OCI-LY3 (cell line): Measurements from ENCODE around the gene HIPK2.

Experiments
- H2AFZ ChIP-seq: fragments of 200-600, 300-600 bp; shearing (Covaris generic); 2 replicates; pipeline ENCODE4 v1.6.0; 2014; ENCODE audit warnings: antibody characterized with exemption, low read depth, low read length
- H3K27ac ChIP-seq: fragments of 200-600, 300-600 bp; sonication (generic); 2 replicates; pipeline ENCODE4 v1.5.1; 2014; ENCODE audit warnings: mild to moderate bottlenecking, low read length, moderate library complexity, mixed read lengths
- H3K27me3 ChIP-seq: fragments of 200-600, 300-600 bp; sonication (generic); 2 replicates; pipeline ENCODE4 v1.6.1; 2014; ENCODE audit warnings: low read depth, low read length, mixed read lengths
- H3K36me3 ChIP-seq: fragments of 200-600, 300-600 bp; sonication (generic); replicated peaks from 2 replicates; pipeline ENCODE3; 2014; ENCODE audit warnings: low read depth, low read length, mixed read lengths
- H3K4me1 ChIP-seq: fragments of 300-600, 200-600 bp; sonication (generic); 2 replicates; pipeline ENCODE4 v1.6.1; 2014; ENCODE audit warnings: low read length, mixed read lengths
- H3K4me2 ChIP-seq: fragments of 200-600, 300-600 bp; sonication (generic); 2 replicates; pipeline ENCODE4 v1.6.1; 2014; ENCODE audit warnings: low read length, mixed read lengths
- H3K4me3 ChIP-seq: fragments of 300-600, 200-600 bp; sonication (generic); 2 replicates; pipeline ENCODE4 v1.5.1; 2014; ENCODE audit warnings: antibody characterized with exemption, mild to moderate bottlenecking, low read length, moderate library complexity
- H3K79me2 ChIP-seq: fragments of 300-600, 200-600 bp; shearing (Covaris generic); 2 replicates; pipeline ENCODE4 v1.6.1; 2014; ENCODE audit warnings: mild to moderate bottlenecking, low read length, mixed read lengths
- H3K9ac ChIP-seq: fragments of 300-600, 200-600 bp; shearing (Covaris generic); 2 replicates; pipeline ENCODE4 v1.6.0; 2014; ENCODE audit warnings: mild to moderate bottlenecking, low read length, moderate library complexity
- H3K9me3 ChIP-seq: fragments of 200-600, 300-600 bp; shearing (Covaris generic); 2 replicates; pipeline ENCODE4 v1.6.1; 2014; ENCODE audit warnings: low read length, mixed read lengths; ENCODE audit not compliant: insufficient read depth
- H4K20me1 ChIP-seq: fragments of 200-600, 300-600 bp; sonication (generic); 2 replicates; pipeline ENCODE4 v1.6.1; 2016; ENCODE audit warnings: low read length, mixed read lengths; ENCODE audit not compliant: insufficient read depth
- CTCF ChIP-seq: fragments of 200-600, 300-600 bp; sonication (generic); IDR thresholded peaks from 2 replicates; pipeline ENCODE4 v1.5.1; 2014; ENCODE audit warnings: antibody characterized with exemption, low read length, low read depth
- EZH2phosphoT487 ChIP-seq: fragments of 200-600 bp; shearing (Covaris generic); IDR thresholded peaks from 2 replicates; pipeline ENCODE4 v1.6.1; 2018; ENCODE audit warnings: antibody characterized with exemption, mixed run types, low read depth

The HIPK2 gene

GRCh38 chr7:139635526-139636302, 142.1 kb downstream of the HIPK2 start:
- Histone ChIP-seq H3K27ac (no peak overlapping the region), H3K79me2 (no peaks in the 10 kb centered on the region), H3K36me3 (no peaks in the 10 kb centered on the region), H3K9ac (no peak overlapping the region), H3K4me1 (no peaks in the 10 kb centered on the region), H4K20me1 (no peaks in the 10 kb centered on the region), H3K4me3 (no peak overlapping the region), H3K9me3 (no peaks in the 10 kb centered on the region), H2AFZ (no peak overlapping the region), H3K27me3 (0 out of 2 replicates have a peak, but pooled peaks cover 3% of the 10 kb centered on the region), H3K4me2 (no peak overlapping the region)
- TF ChIP-seq CTCF (no peak), EZH2phosphoT487 (no peak)

GRCh38 chr7:139634087-139634486, 143.7 kb downstream of the HIPK2 start:
- Histone ChIP-seq H3K9me3 (no peaks in the 10 kb centered on the region), H3K27me3 (0 out of 2 replicates have a peak, but pooled peaks cover 3% of the 10 kb centered on the region), H4K20me1 (no peaks in the 10 kb centered on the region), H2AFZ (no peak overlapping the region), H3K4me2 (no peak overlapping the region), H3K4me1 (no peaks in the 10 kb centered on the region), H3K27ac (no peak overlapping the region), H3K79me2 (no peaks in the 10 kb centered on the region), H3K36me3 (no peaks in the 10 kb centered on the region), H3K4me3 (no peak overlapping the region), H3K9ac (no peak overlapping the region)
- TF ChIP-seq EZH2phosphoT487 (no peak), CTCF (no peak)

GRCh38 chr7:139631520-139632031, 146.2 kb downstream of the HIPK2 start:
- no peak overlapping the region for H2AFZ ChIP-seq
- no peaks in the 10 kb centered on the region for H3K9me3 ChIP-seq
- no peak overlapping the region for H3K4me2 ChIP-seq
- no peak overlapping the region for H3K9ac ChIP-seq
- no peaks in the 10 kb centered on the region for H4K20me1 ChIP-seq
- H3K27me3 ChIP-seq: 0 out of 2 replicates have a peak, but pooled peaks cover 3% of the 10 kb centered on the region
- no peak overlapping the region for H3K27ac ChIP-seq
- H3K4me1 ChIP-seq: no peaks in the 10 kb centered on the region
- TF ChIP-seq EZH2phosphoT487: no peak
- no peak for TF ChIP-seq CTCF
- no peaks in the 10 kb centered on the region for H3K36me3 ChIP-seq
- H3K4me3 ChIP-seq: no peak overlapping the region
- no peaks in the 10 kb centered on the region for H3K79me2 ChIP-seq

GRCh38 chr7:139630643-139631519, 146.9 kb downstream of the HIPK2 start:
- H3K36me3 ChIP-seq: no peaks in the 10 kb centered on the region
- H4K20me1 ChIP-seq: no peaks in the 10 kb centered on the region
- H3K9ac ChIP-seq: no peak overlapping the region

More at GRCh38 chr7:139630643-139631519, 146.9 kb downstream of the HIPK2 start:
- no peak overlapping the region for H3K4me2 ChIP-seq
- H3K4me1 ChIP-seq: no peaks in the 10 kb centered on the region
- no peak overlapping the region for H3K27ac ChIP-seq
- H3K4me3 ChIP-seq: no peak overlapping the region
- no peaks in the 10 kb centered on the region for H3K79me2 ChIP-seq
- TF ChIP-seq CTCF: no peak
- TF ChIP-seq EZH2phosphoT487: no peak
- no peaks in the 10 kb centered on the region for H3K9me3 ChIP-seq
- H2AFZ ChIP-seq: no peak overlapping the region
- 0 out of 2 replicates have a peak, but pooled peaks cover 3% of the 10 kb centered on the region for H3K27me3 ChIP-seq
